ENCODE measurements around the gene OR10G7. TPM values are rescaled to one million over a fixed set of nuclear protein-coding genes. Genes with fewer than 3 reads are reported as not detected.
"Not testable (repeated sequence)": the region's sequence is repeated elsewhere in the genome, so short reads cannot be mapped to it uniquely, and the experiment has no call there.

Gene OR10G7
- total RNA-seq, 1 experiment from 2014 or later = not detected

DNA sequence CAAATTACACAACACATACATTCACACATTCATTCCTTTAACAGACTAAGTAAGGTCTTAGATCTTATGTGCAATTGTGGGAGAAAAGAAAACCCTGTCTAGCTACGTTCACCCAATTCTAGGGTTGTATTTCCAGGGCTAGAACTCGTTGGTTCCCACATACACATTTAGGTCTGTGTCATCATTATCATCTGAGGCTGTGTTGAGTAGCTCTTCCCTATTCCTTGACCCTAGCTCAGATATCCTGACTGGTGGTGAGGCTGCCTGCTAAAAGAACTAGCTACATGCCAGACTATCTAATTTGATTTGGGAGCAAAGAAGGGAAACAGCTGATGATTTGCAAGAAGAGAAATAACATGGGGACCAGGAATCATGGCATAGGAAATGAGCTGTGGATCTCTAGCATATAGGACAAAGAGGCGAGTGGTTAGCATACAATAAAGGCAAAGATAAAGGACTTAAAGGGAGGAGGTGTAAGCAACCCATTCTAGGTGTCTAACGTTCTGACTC is 27.5 kb upstream of the OR10G7 start:
- DNase-seq (ENCODE audit: low read depth) = no peak
- in situ Hi-C loops (cut with HindIII; ENCODE audit: low pct_unique_long_range_greater_than_20kb, low sequenced_read_pairs) = no loop called here

GRCh38 chr11:124052966-124053365 is 11.8 kb upstream of the OR10G7 start:
- DNase-seq (ENCODE audit: low read depth) = no peak
- in situ Hi-C loops (cut with HindIII; ENCODE audit: low pct_unique_long_range_greater_than_20kb, low sequenced_read_pairs) = no loop called here

- in situ Hi-C loops (cut with HindIII; ENCODE audit: low pct_unique_long_range_greater_than_20kb, low sequenced_read_pairs) = no loop called here
- no peak for DNase-seq (ENCODE audit: low read depth)
These were observed 9.6 kb upstream of the OR10G7 start for GRCh38 chr11:124050748-124051147.

- in situ Hi-C loops (cut with HindIII; ENCODE audit: low pct_unique_long_range_greater_than_20kb, low sequenced_read_pairs) = no loop called here
- no peak for DNase-seq (ENCODE audit: low read depth)
These were observed 2.3 kb upstream of the OR10G7 start for GRCh38 chr11:124043420-124043819.

DNA sequence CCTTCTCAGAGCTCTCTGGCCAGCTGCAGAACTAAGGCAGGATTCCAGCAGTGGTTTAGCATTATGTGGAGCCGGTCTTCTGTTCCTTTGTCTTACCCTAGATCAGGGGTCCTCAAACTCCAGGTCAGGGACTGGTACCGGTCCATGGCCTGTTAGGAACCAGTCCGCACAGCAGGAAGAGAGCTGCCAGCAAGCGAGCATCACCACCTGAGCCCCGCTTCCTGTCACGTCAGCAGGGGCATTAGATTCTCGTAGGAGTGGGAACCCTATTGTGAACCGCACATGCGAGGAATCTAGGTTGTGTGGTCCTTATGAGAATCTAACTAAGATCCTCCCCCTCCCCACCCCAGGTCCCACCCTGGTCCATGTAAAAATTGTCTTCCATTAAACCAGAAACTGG is 1.6 kb downstream of the OR10G7 start:
- in situ Hi-C loops (cut with HindIII; ENCODE audit: low pct_unique_long_range_greater_than_20kb, low sequenced_read_pairs) = no loop called here
- DNase-seq (ENCODE audit: low read depth) = no peak

GRCh38 chr11:124036666-124037065 is 4.5 kb downstream of the OR10G7 start:
- DNase-seq (ENCODE audit: low read depth) = no peak
- in situ Hi-C loops (cut with HindIII; ENCODE audit: low pct_unique_long_range_greater_than_20kb, low sequenced_read_pairs) = no loop called here

- in situ Hi-C loops (cut with HindIII; ENCODE audit: low pct_unique_long_range_greater_than_20kb, low sequenced_read_pairs) = no loop called here
- no peak for DNase-seq (ENCODE audit: low read depth)
These were observed 14.6 kb downstream of the OR10G7 start, which contains the start of gene OR10G8 for GRCh38 chr11:124026498-124026897. TSS of gene OR10G8 (plus strand) at chr11:124026798. CDS start at chr11:124029623, 2,825 bp downstream.

- in situ Hi-C loops (cut with HindIII; ENCODE audit: low pct_unique_long_range_greater_than_20kb, low sequenced_read_pairs); DNase-seq (ENCODE audit: low read depth): not testable (repeated sequence)
These were observed 25.3 kb downstream of the OR10G7 start for GRCh38 chr11:124015837-124016236.

GRCh38 chr11:124012697-124013096 is 28.4 kb downstream of the OR10G7 start, which contains the start of gene OR10G4:
TSS of gene OR10G4 (plus strand) at chr11:124012997. CDS start at chr11:124015575, 2,578 bp downstream.
- no peak for DNase-seq (ENCODE audit: low read depth)
- in situ Hi-C loops (cut with HindIII; ENCODE audit: low pct_unique_long_range_greater_than_20kb, low sequenced_read_pairs) = no loop called here

DNA sequence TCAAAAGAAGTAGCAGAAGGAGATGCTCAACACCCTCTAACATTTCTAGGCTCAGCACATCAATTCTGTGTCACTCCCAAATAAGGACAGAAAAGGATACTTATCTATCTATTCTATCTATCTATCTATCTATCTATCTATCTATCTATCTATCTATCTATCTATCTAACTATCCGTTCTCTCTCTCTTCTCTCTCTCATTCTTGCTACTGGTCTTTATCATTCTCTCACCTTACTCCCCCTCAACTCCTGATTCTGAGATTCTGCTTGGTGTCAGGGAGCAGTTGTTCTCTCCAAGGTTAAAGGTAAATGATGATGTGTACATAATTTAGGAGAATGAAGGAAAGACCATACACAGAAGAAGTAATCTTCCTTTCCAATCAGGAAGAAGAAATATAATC is 46.0 kb downstream of the OR10G7 start, which contains the start of gene OR10G6:
Gene OR10G6, minus strand, starts transcription at position 43 of the 400 bp plus-strand sequence. Its CDS starts 0 bp downstream, at position 43.
- in situ Hi-C loops (cut with HindIII; ENCODE audit: low pct_unique_long_range_greater_than_20kb, low sequenced_read_pairs) = no loop called here
- DNase-seq (ENCODE audit: low read depth) = no peak

Other genes starting within 250 kb of the OR10G7 start
- gene OR6M1, start 235.0 kb downstream of the OR10G7 start, total RNA-seq (2014; rRNA removed; shearing (Covaris generic); ENCODE audit: low replicate concordance) = not detected in 2 replicates
- gene TMEM225, start 155.7 kb downstream of the OR10G7 start, total RNA-seq (2014; rRNA removed; shearing (Covaris generic); ENCODE audit: low replicate concordance) = not detected in 2 replicates
- gene OR8D4, start 139.2 kb downstream of the OR10G7 start, total RNA-seq (2014; rRNA removed; shearing (Covaris generic); ENCODE audit: low replicate concordance) = not detected in 2 replicates
- gene OR4D5, start 101.7 kb downstream of the OR10G7 start, total RNA-seq (2014; rRNA removed; shearing (Covaris generic); ENCODE audit: low replicate concordance) = not detected in 2 replicates
- gene OR6T1, start 97.5 kb downstream of the OR10G7 start, total RNA-seq (2014; rRNA removed; shearing (Covaris generic); ENCODE audit: low replicate concordance) = not detected in 2 replicates
- not detected in 2 replicates for gene OR10S1, start 63.5 kb downstream of the OR10G7 start, total RNA-seq (2014; rRNA removed; shearing (Covaris generic); ENCODE audit: low replicate concordance)
- not detected in 2 replicates for gene OR10G6, start 46.2 kb downstream of the OR10G7 start, total RNA-seq (2014; rRNA removed; shearing (Covaris generic); ENCODE audit: low replicate concordance)
- not detected in 2 replicates for gene OR10G4, start 28.3 kb downstream of the OR10G7 start, total RNA-seq (2014; rRNA removed; shearing (Covaris generic); ENCODE audit: low replicate concordance)
- gene OR10G9, start 18.3 kb downstream of the OR10G7 start, total RNA-seq (2014; rRNA removed; shearing (Covaris generic); ENCODE audit: low replicate concordance) = not detected in 2 replicates
- not detected in 2 replicates for gene OR10G8, start 14.5 kb downstream of the OR10G7 start, total RNA-seq (2014; rRNA removed; shearing (Covaris generic); ENCODE audit: low replicate concordance)
- gene VWA5A, start 74.1 kb upstream of the OR10G7 start, total RNA-seq (2014; rRNA removed; shearing (Covaris generic); ENCODE audit: low replicate concordance) = 6.9 and 10.6 TPM in 2 replicates
- not detected in 2 replicates for gene OR10D3, start 142.0 kb upstream of the OR10G7 start, total RNA-seq (2014; rRNA removed; shearing (Covaris generic); ENCODE audit: low replicate concordance)
- not detected in 2 replicates for gene OR8G1, start 199.8 kb upstream of the OR10G7 start, total RNA-seq (2014; rRNA removed; shearing (Covaris generic); ENCODE audit: low replicate concordance)
- gene OR8G5, start 215.1 kb upstream of the OR10G7 start, total RNA-seq (2014; rRNA removed; shearing (Covaris generic); ENCODE audit: low replicate concordance) = not detected in 2 replicates

Measured in Caki2 (cell line).